ENCODE data around the gene CA9.
"Not testable (repeated sequence)": the region's sequence is repeated elsewhere in the genome, so short reads cannot be mapped to it uniquely, and the experiment has no call there.

DNA sequence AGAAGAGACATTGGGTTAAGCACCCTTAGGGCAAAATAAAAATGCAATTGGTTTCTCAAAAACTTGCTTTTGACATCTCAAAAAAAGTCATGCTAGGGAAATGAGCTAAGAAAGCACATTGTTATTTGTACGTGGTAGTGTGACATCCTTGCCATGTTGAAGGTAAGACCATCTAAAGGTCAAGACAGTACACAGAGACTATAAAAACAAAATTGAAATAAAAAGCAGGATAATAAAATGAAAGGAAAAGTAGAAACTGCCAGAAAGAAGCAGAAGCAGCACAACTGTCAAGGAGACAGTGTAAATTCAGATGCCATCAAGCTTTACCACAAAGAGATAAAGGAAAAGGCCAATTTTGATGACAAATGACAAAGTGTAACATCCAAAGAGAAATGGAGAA lies 34.5 kb upstream of the CA9 start:
- TF ChIP-seq, protein P1, sequence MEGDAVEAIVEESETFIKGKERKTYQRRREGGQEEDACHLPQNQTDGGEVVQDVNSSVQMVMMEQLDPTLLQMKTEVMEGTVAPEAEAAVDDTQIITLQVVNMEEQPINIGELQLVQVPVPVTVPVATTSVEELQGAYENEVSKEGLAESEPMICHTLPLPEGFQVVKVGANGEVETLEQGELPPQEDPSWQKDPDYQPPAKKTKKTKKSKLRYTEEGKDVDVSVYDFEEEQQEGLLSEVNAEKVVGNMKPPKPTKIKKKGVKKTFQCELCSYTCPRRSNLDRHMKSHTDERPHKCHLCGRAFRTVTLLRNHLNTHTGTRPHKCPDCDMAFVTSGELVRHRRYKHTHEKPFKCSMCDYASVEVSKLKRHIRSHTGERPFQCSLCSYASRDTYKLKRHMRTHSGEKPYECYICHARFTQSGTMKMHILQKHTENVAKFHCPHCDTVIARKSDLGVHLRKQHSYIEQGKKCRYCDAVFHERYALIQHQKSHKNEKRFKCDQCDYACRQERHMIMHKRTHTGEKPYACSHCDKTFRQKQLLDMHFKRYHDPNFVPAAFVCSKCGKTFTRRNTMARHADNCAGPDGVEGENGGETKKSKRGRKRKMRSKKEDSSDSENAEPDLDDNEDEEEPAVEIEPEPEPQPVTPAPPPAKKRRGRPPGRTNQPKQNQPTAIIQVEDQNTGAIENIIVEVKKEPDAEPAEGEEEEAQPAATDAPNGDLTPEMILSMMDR (IDR thresholded peaks at IDR 0.05) = not testable (repeated sequence)
- TF ChIP-seq POLR2A (IDR thresholded peaks at IDR 0.05; ENCODE audit: low read depth); EP300 (IDR thresholded peaks at IDR 0.05); POLR2AphosphoS5 (IDR thresholded peaks at IDR 0.05): not testable (repeated sequence)

Data from esophagus muscularis mucosa (tissue), 4 donors.